Loucy (cell line): ENCODE measurements around the gene EPAS1.

Source experiments
- H2AFZ ChIP-seq: fragments of 200-600 bp; sonication (generic); 2 replicates; pipeline ENCODE4 v1.6.0; 2016; ENCODE audit warnings: antibody characterized with exemption, mild to moderate bottlenecking, low read length, moderate library complexity
- H3F3A ChIP-seq: fragments of 200-600 bp; 2 replicates; pipeline ENCODE4 v1.6.0; 2016; ENCODE audit warnings: antibody characterized with exemption, low read depth, mild to moderate bottlenecking
- H3K27me3 ChIP-seq: fragments of 200-600 bp; sonication (generic); 2 replicates; pipeline ENCODE4 v1.6.1; 2014; ENCODE audit warnings: low read length, mild to moderate bottlenecking; ENCODE audit not compliant: insufficient read depth, poor library complexity, severe bottlenecking
- H3K36me3 ChIP-seq: fragments of 200-600 bp; sonication (generic); 2 replicates; pipeline ENCODE4 v1.6.1; 2016; ENCODE audit warnings: low read length; ENCODE audit not compliant: insufficient read depth
- H3K4me1 ChIP-seq: fragments of 200-600 bp; sonication (generic); 2 replicates; pipeline ENCODE4 v1.5.1; 2014; ENCODE audit warnings: low read length, mild to moderate bottlenecking; ENCODE audit not compliant: insufficient read depth, poor library complexity, severe bottlenecking
- H3K4me2 ChIP-seq: fragments of 200-600 bp; sonication (generic); 2 replicates; pipeline ENCODE4 v1.6.0; 2014; ENCODE audit warnings: antibody characterized with exemption, low read length, low read depth, mild to moderate bottlenecking; ENCODE audit not compliant: poor library complexity, severe bottlenecking
- H3K4me3 ChIP-seq: fragments of 200-600 bp; sonication (generic); 2 replicates; pipeline ENCODE4 v1.5.1; 2014; ENCODE audit warnings: low read length, mild to moderate bottlenecking, mixed read lengths; ENCODE audit not compliant: poor library complexity, severe bottlenecking
- H3K79me2 ChIP-seq: fragments of 200-600 bp; sonication (generic); 2 replicates; pipeline ENCODE4 v1.6.1; 2014; ENCODE audit warnings: low read length; ENCODE audit not compliant: insufficient read depth
- H3K9ac ChIP-seq: fragments of 200-600 bp; sonication (generic); 2 replicates; pipeline ENCODE4 v1.6.0; 2014; ENCODE audit warnings: mild to moderate bottlenecking, low read depth, low read length, moderate library complexity; ENCODE audit not compliant: poor library complexity, severe bottlenecking
- H3K9me2 ChIP-seq: fragments of 200-600 bp; sonication (generic); replicated peaks from 2 replicates; pipeline ENCODE4 v1.6.1; 2016; ENCODE audit warnings: low read depth, low read length, mixed read lengths
- H3K9me3 ChIP-seq: fragments of 200-600 bp; sonication (generic); 2 replicates; pipeline ENCODE4 v1.6.1; 2014; ENCODE audit warnings: mild to moderate bottlenecking, antibody characterized with exemption, low read length, low read depth; ENCODE audit not compliant: insufficient read depth
- H4K20me1 ChIP-seq: fragments of 200-600 bp; sonication (generic); 2 replicates; pipeline ENCODE4 v1.6.0; 2014; ENCODE audit warnings: antibody characterized with exemption, low read length, mild to moderate bottlenecking; ENCODE audit not compliant: insufficient read depth, poor library complexity, severe bottlenecking
- CTCF ChIP-seq: fragments of 200-600 bp; sonication (generic); conservative IDR thresholded peaks from 2 replicates; pipeline ENCODE4 v1.5.1; 2014; ENCODE audit warnings: mild to moderate bottlenecking, antibody characterized with exemption, low read length
- EZH2phosphoT487 ChIP-seq: fragments of 200-600 bp; IDR thresholded peaks from 2 replicates; pipeline ENCODE4 v1.6.1; 2018; ENCODE audit warnings: antibody characterized with exemption, mild to moderate bottlenecking, moderate library complexity, borderline replicate concordance

Gene EPAS1

DNA sequence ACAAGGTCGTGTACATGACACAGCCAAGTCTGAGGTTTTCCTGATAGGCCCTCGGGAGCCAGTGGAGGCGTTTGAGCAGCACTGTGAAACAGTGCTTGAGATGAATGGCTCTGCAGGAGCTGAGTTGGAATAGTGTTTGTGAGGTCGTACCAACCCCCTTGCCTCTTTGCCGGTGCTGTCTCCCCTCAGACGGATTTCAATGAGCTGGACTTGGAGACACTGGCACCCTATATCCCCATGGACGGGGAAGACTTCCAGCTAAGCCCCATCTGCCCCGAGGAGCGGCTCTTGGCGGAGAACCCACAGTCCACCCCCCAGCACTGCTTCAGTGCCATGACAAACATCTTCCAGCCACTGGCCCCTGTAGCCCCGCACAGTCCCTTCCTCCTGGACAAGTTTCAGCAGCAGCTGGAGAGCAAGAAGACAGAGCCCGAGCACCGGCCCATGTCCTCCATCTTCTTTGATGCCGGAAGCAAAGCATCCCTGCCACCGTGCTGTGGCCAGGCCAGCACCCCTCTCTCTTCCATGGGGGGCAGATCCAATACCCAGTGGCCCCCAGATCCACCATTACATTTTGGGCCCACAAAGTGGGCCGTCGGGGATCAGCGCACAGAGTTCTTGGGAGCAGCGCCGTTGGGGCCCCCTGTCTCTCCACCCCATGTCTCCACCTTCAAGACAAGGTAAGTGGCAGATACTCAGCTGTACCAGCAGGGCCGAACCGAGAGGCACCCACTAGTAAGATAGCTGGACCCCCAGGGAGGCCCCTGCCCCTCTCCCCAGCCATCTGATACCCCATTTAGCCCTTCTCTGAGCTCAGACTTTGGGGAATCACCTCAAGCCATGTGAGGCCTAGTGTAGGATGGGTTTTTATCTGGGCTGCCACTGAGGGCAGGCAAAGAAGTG is 83.1 kb downstream of the EPAS1 start:
- Histone ChIP-seq H3K4me2 (no peak overlapping the region), H3K36me3 (peaks cover 45% of the 10 kb centered on the region; the same call in 1 of the 2 replicates)

GRCh38 chr2:46381263-46381849 is 84.1 kb downstream of the EPAS1 start:
- Histone ChIP-seq H2AFZ (no peak overlapping the region), H3K9ac (no peak overlapping the region), H3K36me3 (peaks cover 47% of the 10 kb centered on the region; the same call in 1 of the 2 replicates)

More for the DNA sequence above, 83.1 kb downstream of the EPAS1 start:
- Histone ChIP-seq H3K9me2 (no peaks in the 10 kb centered on the region), H3K9me3 (no peaks in the 10 kb centered on the region), H3K9ac (no peak overlapping the region), H3K27me3 (no peaks in the 10 kb centered on the region), H3K4me1 (no peaks in the 10 kb centered on the region), H3K79me2 (no peaks in the 10 kb centered on the region), H3F3A (no peaks in the 10 kb centered on the region), H3K4me3 (no peak overlapping the region), H4K20me1 (no peaks in the 10 kb centered on the region), H2AFZ (no peak overlapping the region)
- TF ChIP-seq EZH2phosphoT487 (no peak), CTCF (no peak)

DNA sequence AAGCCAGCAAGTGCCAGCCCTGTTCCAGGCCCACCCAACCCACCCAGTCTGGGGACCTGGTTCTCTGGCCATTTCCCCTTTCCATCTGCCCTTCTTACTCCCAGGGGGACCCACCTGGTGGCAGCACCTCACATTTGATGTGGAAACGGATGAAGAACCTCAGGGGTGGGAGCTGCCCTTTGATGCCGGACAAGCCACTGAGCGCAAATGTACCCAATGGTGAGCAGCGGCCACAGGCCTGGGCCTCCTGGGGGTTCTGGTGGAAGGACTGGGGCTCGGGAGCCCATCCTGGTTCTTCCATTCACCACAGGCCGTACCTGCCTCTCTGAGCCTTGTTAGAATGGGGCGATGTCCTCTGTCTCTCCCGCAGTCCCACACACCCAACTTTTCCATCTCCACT is 84.7 kb downstream of the EPAS1 start:
- H3K4me2 ChIP-seq = no peak overlapping the region
- H3K9me2 ChIP-seq = no peaks in the 10 kb centered on the region
- H3K79me2 ChIP-seq = no peaks in the 10 kb centered on the region
- H3K9ac ChIP-seq = no peak overlapping the region
- H2AFZ ChIP-seq = no peak overlapping the region
- H4K20me1 ChIP-seq = no peaks in the 10 kb centered on the region
- H3F3A ChIP-seq = no peaks in the 10 kb centered on the region
- H3K4me1 ChIP-seq = no peaks in the 10 kb centered on the region
- peaks cover 42% of the 10 kb centered on the region; the same call in 1 of the 2 replicates for H3K36me3 ChIP-seq
- H3K9me3 ChIP-seq = no peaks in the 10 kb centered on the region
- no peak for TF ChIP-seq CTCF
- no peak for TF ChIP-seq EZH2phosphoT487
- no peaks in the 10 kb centered on the region for H3K27me3 ChIP-seq
- H3K4me3 ChIP-seq = no peak overlapping the region

More at GRCh38 chr2:46381263-46381849, 84.1 kb downstream of the EPAS1 start:
- H3K4me3 ChIP-seq = no peak overlapping the region
- H3F3A ChIP-seq = no peaks in the 10 kb centered on the region
- no peaks in the 10 kb centered on the region for H3K27me3 ChIP-seq
- no peaks in the 10 kb centered on the region for H3K9me2 ChIP-seq
- H3K9me3 ChIP-seq = no peaks in the 10 kb centered on the region
- no peaks in the 10 kb centered on the region for H3K4me1 ChIP-seq
- H3K79me2 ChIP-seq = no peaks in the 10 kb centered on the region
- TF ChIP-seq CTCF (no peak), EZH2phosphoT487 (no peak)
- no peaks in the 10 kb centered on the region for H4K20me1 ChIP-seq
- H3K4me2 ChIP-seq = no peak overlapping the region
